Colonic mucosa (tissue), 4 donors: ENCODE results near the gene CPA4. TPM values are rescaled to one million over a fixed set of nuclear protein-coding genes. Genes with fewer than 3 reads are reported as not detected.

Experiments
- DNase-seq: peaks from one replicate; pipeline ENCODE4 v3.0.0-alpha.2; 2020
- H3K27ac ChIP-seq: fragments of 200-600 bp; one replicate; pipeline ENCODE4 v1.8.0; 2021
- H3K27me3 ChIP-seq: fragments of 200-600 bp; one replicate; pipeline ENCODE4 v1.8.0; 2021
- H3K36me3 ChIP-seq: fragments of 200-600 bp; one replicate; pipeline ENCODE4 v1.8.0; 2021
- H3K4me1 ChIP-seq: fragments of 200-600 bp; one replicate; pipeline ENCODE4 v1.8.0; 2021; ENCODE audit warnings: mild to moderate bottlenecking
- H3K4me3 ChIP-seq: fragments of 200-600 bp; one replicate; pipeline ENCODE4 v1.8.0; 2021
- H3K9ac ChIP-seq, 2 donors: one replicate each; pipeline ENCODE4 v1.7.0; 2013; ENCODE audit warnings: control low read depth in 2 of 2, low read depth in 2 of 2, low read length in 2 of 2
- H3K9me3 ChIP-seq: fragments of 200-600 bp; one replicate; pipeline ENCODE4 v1.8.0; 2021
- intact Hi-C: fragments of 100-400 bp; cut with DNase I; formaldehyde crosslinking; loops from one replicate; pipeline ENCODE4 v1.14.1; 2022
- total RNA-seq, 2 donors: library from RNA; stranded (reverse); fragmentation: NEBNext Ultra II Directional in 1 of 2; extraction: Animal tissue kit (Norgen Biotek cat#: 25700) in 1 of 2; gene quantifications; one replicate each; pipeline ENCODE4 v1.2.1, GENCODE V29; 2021
- TF ChIP-seq, protein P1 (sequence below): fragments of 200-600 bp; IDR thresholded peaks from one replicate; pipeline ENCODE4 v1.8.0; 2022; ENCODE audit warnings: antibody characterized with exemption, mild to moderate bottlenecking
- donor health status: healthy.
- donor health status: DM: no; HTN: no; CAD: no.
- donor health status: DM: no; HTN: no; CAD: no.

The CPA4 gene
- total RNA-seq, 2 donors from 2014 or later, result not detected

DNA sequence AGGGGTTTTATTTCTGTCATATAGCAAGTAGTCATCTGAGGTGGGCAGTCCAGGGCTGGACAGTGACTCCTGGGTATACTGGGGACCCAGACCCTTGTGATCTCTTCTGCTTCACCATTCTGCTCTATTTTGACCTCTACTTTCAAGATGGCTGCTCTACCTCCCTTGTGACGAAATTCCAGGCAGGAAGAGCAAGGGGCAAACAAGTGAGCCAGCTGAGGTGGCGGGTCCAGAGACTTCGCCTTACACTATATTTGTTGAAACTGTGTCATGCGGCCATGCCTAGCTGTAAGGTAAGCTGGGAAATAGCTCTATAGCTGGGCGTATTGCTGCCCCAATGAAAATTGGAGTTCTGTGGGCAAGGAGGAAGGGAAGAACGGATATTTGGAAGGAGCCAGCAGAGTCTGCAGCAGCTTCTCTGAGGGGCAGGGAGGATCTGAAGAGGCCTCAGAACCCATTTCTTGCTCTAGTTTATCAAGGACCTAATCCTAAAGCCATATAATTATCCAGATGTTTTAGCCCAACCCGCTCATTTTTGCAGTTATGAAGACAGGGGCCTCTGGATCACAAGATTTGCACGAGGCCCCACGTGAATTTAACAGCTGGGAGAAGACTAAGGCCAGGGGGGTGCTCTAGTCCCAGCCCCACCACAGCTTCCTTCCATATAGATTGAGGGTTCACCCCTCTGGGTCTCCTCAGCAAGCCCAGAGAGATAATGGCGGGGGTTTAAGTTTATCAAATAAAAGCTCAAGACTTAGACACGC is 79.6 kb downstream of the CPA4 start:
- intact Hi-C loops, result no loop called here
- Histone ChIP-seq H3K9ac (no peak overlapping the region), H3K4me3 (no peak overlapping the region), H3K36me3 (no peaks in the 10 kb centered on the region), H3K9me3 (no peaks in the 10 kb centered on the region), H3K4me1 (no peaks in the 10 kb centered on the region), H3K27ac (peak overlapping the region; percentile 57), H3K27me3 (no peaks in the 10 kb centered on the region)
- DNase-seq, result no peak
- TF ChIP-seq, protein P1, sequence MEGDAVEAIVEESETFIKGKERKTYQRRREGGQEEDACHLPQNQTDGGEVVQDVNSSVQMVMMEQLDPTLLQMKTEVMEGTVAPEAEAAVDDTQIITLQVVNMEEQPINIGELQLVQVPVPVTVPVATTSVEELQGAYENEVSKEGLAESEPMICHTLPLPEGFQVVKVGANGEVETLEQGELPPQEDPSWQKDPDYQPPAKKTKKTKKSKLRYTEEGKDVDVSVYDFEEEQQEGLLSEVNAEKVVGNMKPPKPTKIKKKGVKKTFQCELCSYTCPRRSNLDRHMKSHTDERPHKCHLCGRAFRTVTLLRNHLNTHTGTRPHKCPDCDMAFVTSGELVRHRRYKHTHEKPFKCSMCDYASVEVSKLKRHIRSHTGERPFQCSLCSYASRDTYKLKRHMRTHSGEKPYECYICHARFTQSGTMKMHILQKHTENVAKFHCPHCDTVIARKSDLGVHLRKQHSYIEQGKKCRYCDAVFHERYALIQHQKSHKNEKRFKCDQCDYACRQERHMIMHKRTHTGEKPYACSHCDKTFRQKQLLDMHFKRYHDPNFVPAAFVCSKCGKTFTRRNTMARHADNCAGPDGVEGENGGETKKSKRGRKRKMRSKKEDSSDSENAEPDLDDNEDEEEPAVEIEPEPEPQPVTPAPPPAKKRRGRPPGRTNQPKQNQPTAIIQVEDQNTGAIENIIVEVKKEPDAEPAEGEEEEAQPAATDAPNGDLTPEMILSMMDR, result no peak

Other genes starting within 250 kb of the CPA4 start
- 10 to 100 TPM in 1 of 2 donors, 1 to 10 TPM in 1; 7.3 to 13.5 TPM for gene ZC3HC1, start 241.8 kb upstream of the CPA4 start, total RNA-seq
- gene KLHDC10, start 222.6 kb upstream of the CPA4 start, total RNA-seq, result 10 to 100 TPM; 29.1 to 36.3 TPM
- gene TMEM209, start 87.8 kb upstream of the CPA4 start, total RNA-seq, result 10 to 100 TPM; 18.6 to 21.8 TPM
- gene SSMEM1, start 85.3 kb upstream of the CPA4 start, total RNA-seq, result not detected
- 1 to 10 TPM in 1 of 2 donors, under 1 TPM in 1; 0.48 to 5.2 TPM for gene CPA2, start 26.3 kb upstream of the CPA4 start, total RNA-seq
- not detected for gene CPA5, start 51.7 kb downstream of the CPA4 start, total RNA-seq
- 10 to 100 TPM in 1 of 2 donors, not detected in 1; 35.4 TPM for gene CPA1, start 87.3 kb downstream of the CPA4 start, total RNA-seq
- 10 to 100 TPM in 1 of 2 donors, 1 to 10 TPM in 1; 6.9 to 13.6 TPM for gene CEP41, start 147.9 kb downstream of the CPA4 start, total RNA-seq
- 10 to 100 TPM; 28.2 to 48.6 TPM for gene MEST, start 198.9 kb downstream of the CPA4 start, total RNA-seq